CMK (cell line): ENCODE results near the gene CDADC1.

Experiments
- DNase-seq: peaks from one replicate; pipeline ENCODE4 v3.0.0-alpha.2; 2010; ENCODE audit warnings: low read depth

CDADC1 gene

GRCh38 chr13:49295244-49295643 is 47.5 kb downstream of the CDADC1 start:
- DNase-seq, result no peak

DNA sequence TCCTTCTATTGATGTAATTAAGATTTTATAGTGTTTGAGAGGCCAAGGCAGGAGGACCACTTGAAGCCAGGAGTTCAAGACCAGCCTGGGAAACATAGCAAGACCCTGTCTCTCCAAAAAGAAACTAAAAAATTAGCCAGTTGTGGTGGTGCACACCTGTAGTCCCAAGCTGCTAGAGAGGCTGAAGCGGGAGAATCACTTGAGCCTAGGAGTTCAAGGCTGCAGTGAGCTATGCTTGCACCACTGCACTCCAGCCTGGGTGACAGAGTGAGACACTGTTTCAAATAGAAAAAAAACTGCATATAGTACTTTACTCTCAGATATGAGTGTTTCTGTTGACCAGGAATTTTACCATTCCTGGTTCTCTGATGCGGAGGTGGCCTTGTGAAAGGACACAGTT is 48.9 kb downstream of the CDADC1 start:
- DNase-seq, result no peak

DNA sequence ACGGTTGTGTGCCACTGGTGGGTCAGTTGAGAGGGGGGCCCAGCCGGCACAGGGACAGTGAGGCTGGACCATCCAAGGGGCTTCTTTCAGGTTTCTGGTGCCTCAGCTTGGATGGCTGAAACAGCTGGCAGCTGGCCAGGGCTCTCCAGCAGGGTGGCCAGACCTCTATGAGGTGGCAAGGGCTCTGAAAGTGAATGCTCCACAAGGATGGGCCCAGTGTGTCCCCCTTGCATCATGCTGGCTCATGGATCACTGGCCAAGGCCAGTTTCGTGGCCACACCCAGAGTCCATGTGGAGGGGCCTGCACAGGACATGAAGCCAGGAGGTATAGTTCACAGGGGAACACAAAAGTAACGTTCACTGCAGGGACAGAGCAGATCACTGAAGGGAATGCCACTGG is 49.6 kb downstream of the CDADC1 start:
- DNase-seq, result no peak

DNA sequence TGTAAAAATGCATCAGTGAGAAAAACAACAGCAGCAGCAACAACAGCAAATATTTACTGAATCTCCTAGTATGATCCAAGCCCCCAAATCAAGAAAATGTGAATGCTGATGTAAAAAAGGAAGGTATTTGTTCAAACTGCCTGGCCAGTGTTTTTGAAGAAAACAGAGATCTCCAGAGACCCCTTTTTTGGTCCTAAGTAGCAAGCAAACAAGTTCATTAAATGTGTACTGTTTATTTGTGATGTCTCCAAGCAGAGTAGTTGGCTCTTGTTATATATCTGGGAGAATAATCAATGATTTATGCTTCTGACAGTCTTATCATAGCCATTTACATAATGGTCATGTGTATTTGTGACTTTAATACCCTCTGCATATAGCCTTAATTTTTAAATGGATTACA is 50.7 kb downstream of the CDADC1 start:
- no peak for DNase-seq

DNA sequence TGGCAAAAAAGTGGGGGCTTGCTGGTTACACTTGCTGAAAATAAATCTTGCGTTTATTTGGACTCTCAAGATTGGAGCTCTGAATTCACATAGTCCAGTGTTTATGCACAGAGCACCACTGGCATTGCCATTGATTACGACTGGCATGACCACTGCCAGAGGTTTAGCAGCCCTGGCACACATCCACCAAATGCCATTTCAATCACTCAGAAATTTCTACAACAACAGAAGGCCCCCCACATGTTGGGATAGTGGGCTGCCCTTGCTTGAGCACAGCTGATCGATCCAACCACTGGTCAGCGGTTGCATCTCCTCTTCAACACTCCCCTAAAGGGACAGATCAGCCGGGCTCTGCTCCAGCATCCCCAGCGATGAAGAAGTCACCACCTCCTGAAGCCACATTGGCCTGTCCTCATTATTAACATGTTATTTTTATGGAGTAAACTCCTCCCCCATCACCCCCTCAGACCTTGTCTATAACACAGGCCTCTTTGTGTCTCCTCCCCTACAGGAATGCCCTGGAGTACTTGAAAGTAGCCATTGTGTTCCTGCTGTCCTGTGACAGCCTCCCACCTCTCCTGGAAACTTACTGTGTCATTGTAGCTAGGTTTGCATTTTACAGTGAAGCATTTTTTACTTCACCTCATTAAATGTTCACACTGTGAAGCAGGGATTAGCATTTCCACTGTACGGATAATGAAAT is 51.3 kb downstream of the CDADC1 start:
- DNase-seq, result no peak

GRCh38 chr13:49300276-49300675 is 52.6 kb downstream of the CDADC1 start:
- no peak for DNase-seq

DNA sequence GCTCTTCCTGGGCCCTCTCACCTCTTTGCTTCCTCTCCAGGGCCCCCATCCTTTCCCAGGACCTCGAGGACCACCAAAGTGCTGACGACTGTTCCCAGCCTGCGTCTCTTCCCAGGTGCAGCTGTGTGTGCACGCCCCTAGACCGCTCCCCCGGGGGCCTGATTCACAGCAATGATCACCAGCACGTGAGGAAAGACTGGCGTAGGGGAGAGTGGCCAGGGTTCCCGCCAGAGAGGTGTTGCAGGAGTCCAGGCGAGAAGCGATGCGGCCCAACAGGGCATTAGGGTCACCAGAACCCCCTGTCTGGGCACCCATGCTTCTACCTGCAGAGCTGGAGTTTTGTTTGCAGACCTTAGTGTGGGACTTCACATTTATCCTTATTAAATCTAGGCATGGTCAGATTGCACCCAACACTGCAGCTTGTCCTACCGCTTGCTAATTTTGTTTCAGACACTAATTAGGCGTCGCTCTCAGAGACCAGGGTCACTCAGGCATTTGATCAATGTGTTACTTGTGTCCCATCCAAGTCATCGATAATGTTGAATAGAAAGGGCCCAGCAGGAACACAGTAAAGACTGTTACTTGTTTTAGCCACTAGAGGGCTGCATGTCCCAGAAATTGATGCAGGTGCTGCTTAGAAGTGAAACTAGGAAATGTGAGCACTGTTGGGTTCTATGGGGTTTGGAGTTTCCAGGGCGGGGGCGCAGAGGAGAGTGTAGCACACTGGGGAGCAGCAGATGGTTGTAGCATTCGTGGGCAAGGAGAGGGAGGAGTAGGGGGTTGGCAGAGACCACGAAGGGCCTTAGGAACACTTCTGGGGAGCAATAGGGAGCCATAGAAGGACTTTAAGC is 53.2 kb downstream of the CDADC1 start:
- DNase-seq, result peak; percentile 55

GRCh38 chr13:49302222-49302621 is 54.5 kb downstream of the CDADC1 start:
- DNase-seq, result no peak

- no peak for DNase-seq
Measured at GRCh38 chr13:49302817-49303216, 55.1 kb downstream of the CDADC1 start.

DNA sequence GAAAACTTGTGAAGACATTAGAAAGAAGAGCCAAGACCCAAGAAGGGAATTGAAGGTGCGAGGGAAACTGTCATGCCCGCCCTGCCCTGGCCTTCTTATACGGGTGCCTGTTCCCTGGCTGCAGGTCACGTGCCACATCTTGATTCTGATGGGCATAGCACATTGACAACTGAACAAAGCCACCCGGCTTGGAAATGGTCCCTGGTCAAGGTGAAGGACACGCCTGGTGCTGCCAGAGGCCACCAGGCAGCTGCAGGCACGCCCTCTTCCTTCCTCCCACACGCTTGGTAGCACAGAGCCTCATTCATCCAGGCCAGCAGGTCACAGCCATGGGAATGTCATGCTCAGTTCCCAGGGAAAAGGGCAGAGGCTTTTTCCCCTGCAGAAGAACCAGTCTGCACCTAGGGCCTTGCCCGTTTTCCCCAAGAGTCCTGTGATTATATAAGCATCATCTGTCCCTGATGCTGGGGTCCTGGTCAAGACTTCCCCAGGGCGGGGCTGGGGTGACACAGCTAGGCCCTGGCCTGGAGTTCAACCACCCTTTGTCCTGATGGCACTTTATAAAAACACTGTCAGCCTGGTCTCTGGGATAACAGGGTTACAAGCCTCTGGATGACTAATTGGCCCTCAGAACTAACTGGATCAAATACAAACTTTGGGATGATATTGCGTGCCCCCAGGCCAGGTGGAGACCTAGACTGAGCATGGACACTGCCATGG is 56.0 kb downstream of the CDADC1 start:
- no peak for DNase-seq

DNA sequence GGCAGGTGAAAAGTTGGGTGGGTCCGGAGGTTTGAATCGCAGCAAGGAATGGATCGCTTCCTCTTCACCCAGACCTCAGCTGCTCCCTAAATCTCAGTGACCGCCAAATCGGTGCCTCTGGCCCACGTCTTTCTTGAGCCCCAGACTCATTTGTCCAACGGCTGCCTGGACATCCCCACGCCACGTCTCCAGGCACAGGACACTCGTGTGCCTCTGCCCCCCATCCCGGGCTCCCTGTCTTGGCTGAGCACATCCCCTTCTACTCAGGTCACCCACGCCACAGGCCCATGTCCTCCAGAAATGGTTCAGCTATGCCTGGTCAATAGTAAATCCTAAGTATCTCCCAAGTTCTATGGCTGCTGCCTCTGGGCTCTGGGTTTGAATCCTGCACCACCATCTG is 56.6 kb downstream of the CDADC1 start:
- no peak for DNase-seq

GRCh38 chr13:49304763-49305700 is 57.3 kb downstream of the CDADC1 start:
- DNase-seq, result no peak

GRCh38 chr13:49305792-49306425 is 58.2 kb downstream of the CDADC1 start:
- DNase-seq, result no peak

GRCh38 chr13:49307365-49307764 is 59.6 kb downstream of the CDADC1 start:
- no peak for DNase-seq

GRCh38 chr13:49308097-49308875 is 60.6 kb downstream of the CDADC1 start:
- no peak for DNase-seq

- DNase-seq, result no peak
Measured at GRCh38 chr13:49308921-49309408, 61.2 kb downstream of the CDADC1 start.

DNA sequence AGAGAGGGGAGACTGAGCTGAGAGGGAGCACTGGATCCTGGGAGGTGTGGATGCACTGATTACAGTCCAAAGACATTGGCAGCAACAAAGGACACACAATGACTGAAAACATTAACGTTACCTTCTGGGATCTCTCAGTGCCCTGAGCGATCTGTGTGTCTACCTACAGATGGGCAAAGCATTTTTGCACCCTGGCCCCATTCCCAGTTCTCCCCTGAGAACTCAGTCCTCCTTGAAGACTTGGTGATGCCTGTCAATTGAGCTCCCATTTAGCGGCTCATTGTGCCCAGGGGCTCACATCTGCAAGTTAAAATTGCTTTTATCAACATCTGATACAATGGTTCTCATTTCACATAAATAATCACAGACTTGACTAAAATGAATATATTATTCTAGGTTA is 62.5 kb downstream of the CDADC1 start:
- no peak for DNase-seq

DNA sequence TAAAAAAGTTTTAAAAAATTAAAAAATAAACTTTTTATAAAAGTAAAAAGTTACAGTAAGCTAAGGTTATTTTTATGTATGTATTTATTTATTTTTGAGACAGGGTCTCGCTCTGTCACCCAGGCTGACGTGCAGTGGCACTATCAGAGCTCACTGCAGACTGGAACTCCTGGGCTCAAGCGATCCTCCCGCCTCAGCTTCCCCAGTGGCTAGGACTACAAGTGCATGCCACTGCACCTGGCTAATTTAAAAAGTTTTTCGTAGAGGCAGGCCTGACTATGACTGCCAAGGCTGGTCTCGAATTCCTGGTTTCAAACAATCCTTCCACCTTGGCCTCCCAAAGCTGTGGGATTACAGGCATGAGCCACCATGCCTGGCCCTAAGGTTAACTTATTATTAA is 64.1 kb downstream of the CDADC1 start:
- no peak for DNase-seq

GRCh38 chr13:49314344-49314882 is 66.7 kb downstream of the CDADC1 start:
- DNase-seq, result no peak

DNA sequence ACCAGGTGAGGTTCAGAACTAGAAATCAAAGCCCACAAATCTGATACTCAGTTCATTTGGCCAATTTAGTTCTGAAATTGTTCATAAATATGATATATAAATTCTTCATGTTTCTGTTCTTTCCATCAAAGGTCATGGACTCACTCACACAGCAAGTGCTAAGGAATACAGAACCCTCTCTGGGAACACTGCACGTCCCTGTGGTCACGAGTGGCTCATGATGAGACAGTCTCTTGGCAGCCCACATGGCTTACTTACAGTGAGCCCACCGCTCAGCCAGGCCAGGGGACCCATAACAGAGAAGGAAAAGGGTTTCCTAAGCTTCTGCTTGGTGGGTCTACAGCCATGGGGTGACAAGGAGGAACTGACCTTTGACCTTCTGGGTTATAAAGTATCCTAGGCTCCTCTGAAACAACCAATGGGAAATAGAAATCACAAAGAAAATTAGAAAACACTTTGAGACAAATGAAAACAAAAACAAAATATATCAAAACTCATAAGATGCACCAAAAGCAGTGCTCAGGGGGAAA is 67.4 kb downstream of the CDADC1 start:
- DNase-seq, result no peak
